ENCODE data around the gene METTL25.

DNA sequence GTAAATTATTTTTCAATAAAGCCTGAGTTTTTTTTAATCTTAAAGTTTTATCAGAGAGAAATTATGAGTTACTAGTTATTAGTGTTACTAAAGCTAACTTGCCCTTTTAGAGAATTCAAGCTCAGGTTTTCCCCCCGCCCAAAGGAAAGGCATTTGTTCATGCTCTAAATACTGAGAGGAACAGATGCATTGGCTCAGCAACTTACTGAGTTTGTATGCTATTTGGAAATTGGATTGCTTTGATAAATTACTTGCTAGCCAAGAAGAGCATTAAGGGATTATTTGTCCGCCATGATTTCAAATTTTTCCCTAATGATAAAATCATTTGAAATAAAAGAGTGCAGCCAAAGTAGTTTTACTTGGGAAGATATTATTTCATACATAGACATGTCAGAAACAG lies 149.4 kb downstream of the METTL25 start:
- no peak for TF ChIP-seq CTCF (conservative IDR thresholded peaks at IDR 0.05)
- no peak for TF ChIP-seq ZFX (IDR thresholded peaks at IDR 0.05)

All from C4-2B (cell line).